Stimulated activated CD4-positive, alpha-beta T cell treated with anti-CD3 and anti-CD28 coated beads, Interleukin-2, amount 100 ng/mL, for 4 hours (primary cell): Measurements from ENCODE around the gene PPL.
"Not testable (repeated sequence)": the region's sequence is repeated elsewhere in the genome, so short reads cannot be mapped to it uniquely, and the experiment has no call there.

ENCODE experiments used
- DNase-seq: peaks from one replicate; pipeline ENCODE4 v3.0.0-alpha.2; 2020; ENCODE audit warnings: low read depth

The PPL gene

DNA sequence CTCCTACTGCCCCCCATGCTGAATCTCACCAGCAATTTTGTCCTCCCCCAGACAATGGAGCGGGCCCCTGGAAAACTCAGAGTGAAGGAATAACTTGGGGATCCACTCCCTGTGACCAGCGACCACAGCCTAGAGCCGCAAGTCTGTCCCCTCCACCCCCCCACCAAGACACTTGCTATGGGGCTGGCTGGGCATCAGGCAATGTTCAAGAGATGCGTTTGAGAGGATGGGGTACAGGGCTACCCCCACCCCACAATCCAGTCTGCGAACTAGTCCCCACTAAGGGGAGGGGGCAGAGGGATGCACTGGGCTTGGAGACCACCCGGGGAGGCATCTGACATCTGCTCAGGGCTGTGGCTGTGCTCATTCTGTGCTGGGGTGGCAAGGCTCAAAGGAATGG, 2.4 kb downstream of the PPL start:
- no peak for DNase-seq

DNA sequence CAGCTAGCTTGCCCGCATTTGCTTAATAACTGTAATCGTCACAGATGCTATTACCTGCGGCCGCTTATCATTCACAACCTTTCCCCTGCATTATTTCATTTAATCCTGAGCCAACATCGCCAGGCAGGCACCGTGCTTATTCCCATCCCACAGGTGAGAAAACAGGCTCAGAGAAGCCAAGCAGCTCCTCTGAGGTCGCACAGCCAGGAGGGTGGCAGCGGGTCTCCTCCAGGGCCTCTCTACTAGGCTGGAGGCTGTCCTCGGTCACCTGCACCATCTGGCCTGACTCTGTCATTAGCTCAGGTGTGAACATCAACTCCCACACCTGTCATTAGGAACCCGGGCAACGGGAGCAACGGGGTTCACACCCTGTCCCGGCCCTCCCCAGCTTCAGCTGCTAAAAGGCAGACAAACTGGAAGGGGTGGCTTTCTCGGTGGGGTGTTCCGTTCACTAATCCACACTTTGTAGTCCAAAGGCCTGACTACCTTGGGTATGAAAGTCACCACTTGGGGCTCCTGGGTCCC, 3.0 kb downstream of the PPL start:
- no peak for DNase-seq

DNA sequence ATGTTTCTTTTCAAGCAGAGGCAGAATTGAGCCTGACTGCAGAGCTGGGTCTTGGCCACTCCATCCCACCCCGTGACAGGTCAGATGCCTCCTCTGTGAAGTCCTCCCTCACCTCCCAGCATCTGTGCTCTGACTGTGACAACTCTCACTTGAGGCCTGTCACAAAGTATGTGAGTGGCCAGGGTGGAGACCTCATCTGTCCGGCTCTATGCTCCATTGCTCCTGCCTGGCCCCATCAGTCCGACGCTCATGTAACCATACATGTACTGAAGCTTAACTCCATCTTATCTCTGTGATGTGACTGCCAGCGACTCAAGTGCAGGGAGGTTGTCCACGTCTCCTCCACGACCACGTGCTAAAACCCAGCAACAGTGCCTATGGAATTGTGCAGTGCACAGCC, 3.5 kb downstream of the PPL start:
- no peak for DNase-seq

DNA sequence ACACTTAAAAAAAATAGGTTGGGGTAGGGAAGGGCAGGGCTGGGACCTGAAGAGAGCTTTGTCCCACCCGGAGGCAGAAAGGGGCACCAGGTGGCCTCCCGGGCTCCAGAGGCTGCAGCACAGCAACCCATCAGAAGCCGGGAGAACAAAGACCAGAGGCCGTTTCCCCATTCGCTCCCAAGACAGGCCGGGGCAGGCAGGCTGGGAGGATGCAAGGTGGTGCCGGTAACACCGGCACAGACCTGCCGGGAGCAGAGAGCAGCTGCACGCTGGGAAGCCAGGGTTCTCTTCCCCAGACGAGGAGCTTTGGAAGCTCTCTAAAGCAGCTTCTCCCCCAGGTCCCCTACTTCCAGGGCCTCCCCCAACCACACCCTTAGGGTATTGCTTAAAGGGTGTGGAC, 5.6 kb downstream of the PPL start:
- DNase-seq: no peak

DNA sequence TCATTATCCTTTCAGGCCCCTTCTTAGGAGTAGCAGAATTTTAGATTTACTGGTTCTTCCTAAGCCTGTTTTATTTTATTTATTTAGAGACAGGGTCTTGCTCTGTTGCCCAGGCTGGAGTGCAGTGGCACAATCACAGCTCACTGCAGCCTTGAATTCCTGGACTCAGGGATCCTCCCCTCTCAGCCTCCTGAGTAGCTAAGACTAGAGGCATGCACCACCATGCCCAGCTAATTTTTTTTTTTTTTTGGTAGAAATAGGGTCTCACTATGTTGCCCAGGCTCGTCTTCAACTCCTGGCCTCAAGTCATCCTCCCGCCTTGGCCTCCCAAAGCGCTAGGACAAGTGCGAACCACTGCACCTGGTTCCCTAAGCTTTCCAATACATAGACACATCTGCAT, 7.3 kb downstream of the PPL start:
- DNase-seq: not testable (repeated sequence)

DNA sequence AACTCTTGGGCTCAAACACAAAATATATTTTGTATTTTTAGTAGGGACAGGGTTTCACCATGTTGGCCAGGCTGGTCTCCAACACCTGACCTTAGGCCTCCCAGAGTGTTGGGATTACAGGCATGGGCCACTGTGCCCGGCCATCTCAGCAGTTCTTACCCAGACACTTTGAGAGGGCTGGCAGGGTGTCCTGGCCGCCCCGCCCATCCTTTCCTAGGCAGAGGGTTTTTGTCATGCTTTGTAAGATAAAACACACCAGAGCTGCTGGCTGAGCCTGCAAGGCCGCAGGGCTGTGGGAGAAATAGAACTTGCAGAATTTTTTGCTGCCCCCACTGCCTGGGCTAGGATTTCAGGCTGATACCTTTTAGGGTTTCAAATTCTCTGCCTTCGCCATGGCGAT, 8.7 kb downstream of the PPL start:
- no peak for DNase-seq

DNA sequence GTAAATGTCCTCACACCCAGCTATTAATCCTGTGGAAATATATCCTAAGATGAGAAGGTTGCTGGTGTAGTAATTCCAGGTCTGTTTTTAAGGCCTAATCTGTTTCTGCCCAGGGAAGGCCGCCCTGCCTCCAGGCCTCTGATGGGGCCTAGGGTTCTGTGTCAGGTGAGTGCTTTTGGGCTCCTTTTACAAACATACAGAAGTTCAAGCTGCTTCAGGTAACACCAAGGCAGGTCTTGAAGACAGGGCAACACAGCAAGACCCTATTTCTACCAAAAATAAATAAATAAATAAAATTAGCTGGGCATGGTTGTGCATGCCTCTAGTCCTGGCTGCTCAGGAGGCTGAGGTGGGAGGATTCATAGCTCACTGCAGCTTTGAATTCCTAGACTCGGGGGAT, 9.3 kb downstream of the PPL start:
- DNase-seq: no peak

DNA sequence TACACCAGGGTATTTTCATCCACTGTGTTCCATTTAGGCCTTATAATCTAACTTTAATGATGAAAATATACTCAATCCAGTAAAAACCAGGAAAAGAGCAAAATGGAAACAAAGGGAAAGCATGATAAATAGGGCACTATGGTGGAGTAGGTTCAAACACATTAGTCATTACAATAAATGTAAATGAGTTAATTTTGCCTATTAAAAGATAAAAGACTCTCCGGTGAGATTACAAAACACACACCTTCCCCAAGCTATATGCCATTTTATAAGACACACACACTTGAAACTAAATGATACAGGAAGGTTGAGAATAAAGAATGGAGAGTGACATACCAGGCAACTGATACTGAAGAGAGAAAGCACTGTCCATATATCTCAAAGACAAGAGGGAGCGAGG, 10.0 kb downstream of the PPL start:
- no peak for DNase-seq

DNA sequence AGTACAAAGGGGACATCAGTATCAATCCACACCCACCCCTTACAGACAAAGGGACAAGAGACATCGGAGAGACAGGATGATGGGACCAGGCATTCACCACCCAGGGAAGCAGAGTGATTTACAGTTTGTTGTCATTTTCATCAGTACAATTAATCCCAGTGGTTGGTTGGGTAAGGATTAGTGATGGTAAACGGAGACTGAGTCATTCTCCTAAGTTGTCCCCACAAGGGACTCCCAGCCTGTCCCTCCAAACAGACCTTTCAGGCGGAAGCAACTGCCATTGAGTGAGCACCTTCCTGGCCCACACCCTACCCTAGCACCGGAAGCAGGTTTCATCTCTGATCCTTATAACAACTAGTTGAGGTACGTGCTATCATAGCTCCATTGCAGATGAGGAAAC, 11.2 kb downstream of the PPL start:
- DNase-seq: no peak

DNA sequence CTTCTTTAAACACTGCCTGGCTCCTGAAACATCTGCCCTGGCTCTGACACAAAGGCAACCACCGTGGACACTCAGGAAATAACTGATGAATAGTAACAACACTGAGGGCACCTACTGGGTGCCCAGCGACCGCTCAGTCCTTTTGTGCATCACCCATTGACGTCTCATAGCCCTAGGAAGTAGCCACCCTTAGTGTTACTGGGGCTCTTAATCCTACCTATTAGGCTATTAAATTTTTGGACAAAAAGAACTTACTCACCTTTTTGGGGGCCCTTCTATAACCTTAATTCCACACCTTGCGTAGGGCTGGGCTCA, 11.7 kb downstream of the PPL start:
- DNase-seq: no peak

DNA sequence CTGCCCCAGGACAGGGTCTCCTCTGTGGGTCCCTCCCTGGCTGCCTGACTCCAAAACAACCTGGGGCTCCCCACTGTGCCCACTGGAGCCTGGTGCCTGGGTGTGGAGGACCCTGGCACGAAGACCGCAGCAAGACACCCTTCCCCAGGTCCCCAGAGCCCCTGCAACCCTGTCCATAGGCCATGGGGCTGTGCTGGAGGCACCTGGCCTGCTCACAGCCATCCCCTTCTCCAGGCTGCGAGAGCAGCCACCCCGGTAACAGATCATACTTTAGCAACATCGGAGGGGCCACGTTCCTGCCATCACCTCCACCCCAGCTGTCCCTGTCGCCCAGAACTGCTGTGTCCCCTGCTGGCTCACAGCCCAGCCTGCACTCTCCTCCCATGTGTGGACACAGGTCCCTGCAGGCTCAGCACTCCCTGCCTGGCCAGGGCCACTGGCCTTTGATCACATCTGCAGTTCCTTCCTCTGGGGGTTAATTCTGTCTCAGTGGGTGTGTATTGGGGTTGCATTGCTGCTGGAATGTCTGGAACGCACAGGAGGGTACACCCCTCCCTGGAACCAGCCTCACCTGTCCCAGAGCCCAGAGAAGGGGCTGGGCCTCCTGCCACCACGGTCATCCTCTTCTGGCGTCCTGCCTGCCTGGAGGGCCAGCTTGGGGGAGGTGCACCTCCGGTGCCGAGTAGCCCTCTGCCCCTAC, 12.2 kb downstream of the PPL start:
- no peak for DNase-seq

DNA sequence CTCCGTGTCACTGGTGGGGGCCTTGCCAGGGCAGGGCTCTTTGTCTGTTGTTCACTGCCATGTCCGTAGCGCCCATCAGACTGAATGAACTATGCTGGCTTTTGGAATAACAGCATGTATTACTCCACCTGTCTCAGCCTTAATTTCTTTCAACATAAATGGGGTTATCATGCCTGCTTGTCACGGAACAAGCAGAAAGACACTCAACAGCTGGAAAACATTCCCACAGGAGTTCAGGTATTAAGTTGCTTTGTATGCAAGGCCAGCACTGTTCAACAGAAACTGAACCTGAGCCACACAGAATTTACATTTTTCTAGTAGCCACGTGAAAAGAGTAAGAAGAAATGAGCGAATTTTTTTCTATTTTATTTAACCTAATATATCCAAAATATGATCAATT, 13.1 kb downstream of the PPL start:
- DNase-seq: no peak

DNA sequence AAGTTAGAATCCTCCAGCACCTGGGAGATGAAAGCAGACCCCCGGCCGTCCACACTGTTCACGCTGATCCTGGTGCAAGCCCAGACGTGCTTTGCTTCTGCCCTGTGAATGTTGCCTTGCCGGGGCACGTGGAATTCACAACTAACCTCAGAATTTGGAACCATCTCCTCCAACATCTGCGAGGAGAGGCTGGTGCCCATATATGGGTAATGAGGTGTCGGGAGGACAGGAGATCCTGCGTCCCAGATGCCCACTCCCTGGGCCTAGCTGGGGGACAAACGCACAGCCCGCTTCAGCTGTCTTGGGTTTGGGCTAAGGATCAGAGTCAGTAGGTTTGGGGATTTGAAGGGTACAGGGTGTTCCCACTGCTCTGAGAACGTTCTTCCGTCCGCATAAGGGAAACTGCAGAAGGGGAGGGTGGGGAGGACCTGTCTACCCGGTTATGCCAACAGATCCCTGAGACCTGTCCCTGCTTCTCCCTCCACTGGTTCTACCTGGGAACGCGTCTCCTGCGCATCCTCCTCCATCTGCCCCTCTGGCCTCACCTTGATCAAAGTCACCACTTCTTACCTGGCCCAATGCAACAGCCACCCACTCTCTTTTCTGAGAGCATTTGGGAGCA, 14.1 kb downstream of the PPL start:
- DNase-seq: no peak

DNA sequence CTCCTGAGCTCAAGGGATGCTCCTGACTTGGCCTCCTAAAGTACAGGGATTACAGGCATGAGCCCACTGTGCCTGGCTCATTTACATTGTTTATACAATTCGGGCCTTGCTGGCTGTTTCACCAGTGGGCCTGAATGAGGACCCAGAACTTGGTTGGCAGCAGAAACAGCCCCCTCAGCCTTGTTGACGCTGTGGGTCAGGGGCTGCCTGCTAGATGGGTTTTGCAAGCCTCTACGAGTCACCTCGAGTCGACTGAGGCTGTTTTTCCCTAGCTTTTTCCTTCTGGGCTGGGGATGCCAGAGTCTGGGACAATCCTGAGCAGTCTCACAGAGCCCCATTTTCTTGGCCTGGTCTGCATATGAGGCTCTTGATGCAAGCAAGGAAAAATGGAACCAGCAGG, 16.1 kb downstream of the PPL start:
- DNase-seq: no peak

DNA sequence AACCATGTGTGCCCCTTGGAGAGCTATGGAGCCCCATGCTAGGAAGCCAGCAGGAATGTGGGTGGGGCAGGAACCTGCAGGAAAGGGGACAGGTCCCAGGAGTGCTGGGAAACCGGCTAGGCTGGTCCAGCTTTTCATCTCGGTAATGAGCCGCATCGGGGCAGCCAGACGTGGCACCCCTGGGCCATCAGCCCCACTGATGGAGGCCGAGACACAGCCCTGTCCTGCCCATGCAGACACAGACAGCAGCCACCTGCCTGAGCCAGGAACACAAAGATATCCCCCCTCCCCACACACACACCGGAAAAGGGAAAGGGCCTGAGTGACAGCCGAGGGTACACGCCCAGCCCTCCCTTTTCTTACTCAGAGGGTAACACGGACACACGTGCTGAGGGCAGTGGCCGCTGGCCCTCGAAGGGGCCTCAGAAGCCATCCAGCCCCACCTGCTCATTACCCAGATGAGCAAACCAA, 18.1 kb downstream of the PPL start:
- DNase-seq: no peak

DNA sequence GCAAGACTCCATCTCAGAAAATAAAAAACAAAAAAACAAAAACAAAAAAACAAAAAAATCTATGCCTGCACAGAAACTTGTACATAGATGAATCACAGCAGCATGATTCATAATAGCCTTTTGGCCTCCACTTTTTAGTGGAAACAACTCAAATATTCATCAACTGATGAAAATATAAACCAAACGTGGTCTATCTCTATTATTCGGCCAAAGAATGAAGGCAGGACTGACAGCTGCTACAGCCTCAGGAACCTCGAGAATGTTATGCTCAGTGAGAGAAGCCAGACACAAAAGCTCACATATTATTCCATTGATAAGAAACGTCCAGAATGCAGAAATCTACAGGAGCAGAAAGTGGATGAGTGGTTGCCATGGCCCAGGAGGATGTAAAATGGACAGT, 19.8 kb downstream of the PPL start:
- no peak for DNase-seq

DNA sequence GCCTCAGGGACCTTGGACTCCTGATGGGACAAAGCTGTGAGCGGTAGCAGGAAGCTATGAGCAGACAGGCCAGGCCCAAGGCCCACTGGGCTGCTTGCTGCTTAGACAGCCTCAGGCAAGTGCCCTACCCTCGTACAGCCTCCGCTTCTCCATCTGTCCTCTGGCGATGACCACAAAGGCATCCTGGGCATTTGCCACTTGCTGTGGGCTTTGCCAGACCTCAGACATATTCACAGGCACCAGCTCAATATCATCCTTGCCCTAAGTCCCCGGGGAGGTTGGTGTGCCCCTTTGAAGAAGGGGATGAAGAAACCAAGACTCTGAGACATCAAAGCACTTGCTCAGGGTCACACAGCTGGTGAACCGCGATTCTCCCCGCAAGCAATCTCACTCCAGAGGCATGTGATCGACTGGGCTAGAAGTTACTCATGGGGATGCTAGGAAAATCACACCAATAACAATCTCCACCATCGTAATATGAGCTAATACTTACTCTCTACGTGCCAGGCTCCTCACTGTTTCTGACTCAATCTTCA, 21.7 kb downstream of the PPL start:
- DNase-seq: no peak

DNA sequence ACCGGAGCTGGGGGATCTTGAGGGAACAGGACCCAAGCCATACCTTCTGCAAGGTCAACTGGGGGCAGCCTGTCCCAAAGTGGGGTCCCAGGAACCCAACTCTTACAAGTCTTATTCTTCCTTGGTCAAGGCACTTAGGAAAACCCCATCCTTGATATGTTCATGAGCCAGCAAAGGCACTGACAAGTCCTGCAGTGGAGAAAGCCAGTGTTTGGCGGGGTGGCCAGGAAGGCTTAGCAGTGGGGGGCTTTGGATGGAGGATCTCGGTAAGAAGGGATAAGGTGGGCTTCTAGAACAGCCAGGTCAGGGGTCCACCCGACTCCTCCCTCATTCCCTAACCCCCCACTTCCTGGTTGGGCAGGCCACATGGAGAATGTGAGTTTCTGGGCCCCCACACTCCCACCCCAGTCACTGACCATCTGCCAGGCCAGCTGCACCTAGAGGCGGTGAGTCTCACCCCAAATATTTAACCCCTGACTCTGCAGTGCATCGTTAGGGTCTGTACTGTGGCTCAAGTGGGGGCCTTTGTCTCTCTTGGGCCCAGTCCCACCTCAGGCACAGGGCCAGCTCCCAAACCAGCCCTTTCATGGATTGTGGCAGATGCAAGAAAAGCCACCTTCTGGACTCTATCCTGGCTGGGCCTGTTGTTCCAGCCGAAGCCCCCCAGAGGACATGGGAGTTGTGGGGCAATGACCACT, 22.3 kb downstream of the PPL start:
- no peak for DNase-seq

DNA sequence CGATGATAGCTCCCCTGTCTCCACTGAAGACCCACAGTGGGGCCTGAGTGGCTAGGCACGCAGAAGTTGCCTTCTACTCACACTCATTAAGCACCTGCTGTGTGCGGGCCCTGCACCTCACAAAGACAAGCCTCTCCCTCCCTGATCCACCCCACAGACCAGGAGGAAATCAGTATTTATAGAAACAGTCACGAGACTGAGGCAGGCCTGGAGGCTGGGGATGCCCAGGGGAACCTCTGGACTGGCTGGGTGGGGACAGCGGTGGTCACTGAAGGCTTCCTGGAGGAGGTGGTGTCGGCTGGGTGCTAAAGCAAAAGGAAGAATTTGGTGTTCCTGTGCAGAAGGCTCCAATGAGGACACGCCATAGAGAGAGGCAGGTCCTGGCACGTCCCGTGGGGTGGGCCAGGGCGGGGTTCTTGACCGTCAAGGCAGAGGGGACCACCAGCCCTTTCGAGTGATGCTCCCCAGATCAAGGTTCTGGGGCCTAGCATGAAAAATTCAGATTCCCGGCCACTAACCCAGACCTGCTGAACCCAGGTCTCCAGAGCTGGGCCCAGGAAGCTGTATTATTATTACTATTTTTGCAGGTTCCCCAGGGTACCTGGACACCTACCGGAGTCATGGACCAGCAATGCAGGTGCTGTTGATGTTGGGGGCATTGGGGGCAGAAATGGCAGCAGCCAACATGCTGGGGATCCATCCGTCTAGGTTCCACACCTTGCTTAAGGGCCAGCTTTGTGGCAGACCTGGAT, 23.0 kb downstream of the PPL start:
- DNase-seq: no peak

DNA sequence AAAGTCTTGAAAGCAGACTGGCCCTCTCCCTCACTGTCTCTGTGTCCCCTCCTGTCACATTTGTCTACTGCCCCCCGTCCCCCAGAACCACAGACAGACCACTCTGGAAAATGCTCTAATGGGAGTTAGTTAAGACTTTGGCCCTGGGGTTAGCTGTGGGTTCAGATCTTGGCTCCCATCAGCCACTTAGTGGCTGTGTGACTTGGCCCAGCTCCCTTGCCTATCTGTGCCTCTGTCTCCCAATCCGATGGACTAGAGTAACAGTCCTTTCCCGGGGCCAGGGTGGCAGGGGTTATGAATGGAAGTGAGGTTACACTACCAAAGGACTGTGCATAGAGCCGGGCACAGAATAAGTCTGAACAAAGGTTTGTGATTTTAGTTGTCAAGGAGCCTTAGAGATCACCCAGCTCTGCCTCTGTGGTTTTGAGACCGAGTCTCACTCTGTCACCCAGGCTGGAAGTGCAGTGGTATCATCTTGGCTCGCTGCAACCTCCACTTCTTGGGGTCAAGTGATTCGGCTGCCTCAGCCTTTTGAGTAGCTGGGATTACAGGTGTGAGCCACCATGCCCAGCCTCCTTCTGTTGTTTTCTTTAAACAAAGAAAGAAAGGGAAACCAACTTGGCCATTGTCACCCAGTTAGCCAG, 23.7 kb downstream of the PPL start:
- DNase-seq: no peak

DNA sequence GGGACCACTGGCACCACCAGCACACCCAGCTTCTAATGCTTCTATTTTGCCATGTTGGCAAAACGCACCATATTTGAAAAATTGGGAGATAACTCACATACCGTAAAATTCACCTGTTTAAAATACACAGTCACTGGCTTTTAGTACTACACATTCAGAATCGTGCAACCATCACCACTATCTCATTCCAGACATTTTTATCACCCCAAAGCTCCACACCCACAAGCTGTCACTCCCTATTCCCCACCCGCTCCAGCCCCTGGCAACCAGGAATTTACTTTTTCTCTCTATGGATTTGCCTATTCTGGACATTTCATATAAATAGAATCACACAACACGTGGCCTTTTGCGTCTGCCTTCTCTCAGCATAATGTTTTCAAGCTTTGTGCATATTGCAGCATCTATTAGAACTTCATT, 25.0 kb downstream of the PPL start:
- no peak for DNase-seq

DNA sequence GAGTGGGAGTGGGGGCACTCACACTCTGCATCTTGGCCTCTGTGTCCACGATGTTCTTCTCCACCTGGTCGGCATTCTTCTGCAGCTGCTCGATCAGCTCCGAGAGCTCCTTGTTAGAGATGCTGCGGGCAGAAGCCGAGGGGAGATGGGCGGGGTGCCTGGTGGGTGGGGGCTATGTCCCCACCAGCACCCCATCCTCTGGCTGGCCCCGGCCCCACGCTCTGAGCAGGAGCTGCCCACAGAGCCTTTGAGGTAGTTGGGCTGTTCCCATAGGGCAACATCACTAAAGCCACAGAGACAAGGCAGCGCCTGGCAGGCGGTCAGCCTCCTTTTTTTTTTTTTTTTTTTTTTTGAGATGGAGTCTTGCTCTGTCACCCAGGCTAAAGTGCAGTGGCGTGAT, 26.1 kb downstream of the PPL start:
- DNase-seq: no peak
